ENCODE results near the gene KCNK2. TPM values are rescaled to one million over a fixed set of nuclear protein-coding genes. Genes with fewer than 3 reads are reported as not detected.

The KCNK2 gene
- total RNA-seq, 1 experiment from 2014 or later, result 0.44 TPM

DNA sequence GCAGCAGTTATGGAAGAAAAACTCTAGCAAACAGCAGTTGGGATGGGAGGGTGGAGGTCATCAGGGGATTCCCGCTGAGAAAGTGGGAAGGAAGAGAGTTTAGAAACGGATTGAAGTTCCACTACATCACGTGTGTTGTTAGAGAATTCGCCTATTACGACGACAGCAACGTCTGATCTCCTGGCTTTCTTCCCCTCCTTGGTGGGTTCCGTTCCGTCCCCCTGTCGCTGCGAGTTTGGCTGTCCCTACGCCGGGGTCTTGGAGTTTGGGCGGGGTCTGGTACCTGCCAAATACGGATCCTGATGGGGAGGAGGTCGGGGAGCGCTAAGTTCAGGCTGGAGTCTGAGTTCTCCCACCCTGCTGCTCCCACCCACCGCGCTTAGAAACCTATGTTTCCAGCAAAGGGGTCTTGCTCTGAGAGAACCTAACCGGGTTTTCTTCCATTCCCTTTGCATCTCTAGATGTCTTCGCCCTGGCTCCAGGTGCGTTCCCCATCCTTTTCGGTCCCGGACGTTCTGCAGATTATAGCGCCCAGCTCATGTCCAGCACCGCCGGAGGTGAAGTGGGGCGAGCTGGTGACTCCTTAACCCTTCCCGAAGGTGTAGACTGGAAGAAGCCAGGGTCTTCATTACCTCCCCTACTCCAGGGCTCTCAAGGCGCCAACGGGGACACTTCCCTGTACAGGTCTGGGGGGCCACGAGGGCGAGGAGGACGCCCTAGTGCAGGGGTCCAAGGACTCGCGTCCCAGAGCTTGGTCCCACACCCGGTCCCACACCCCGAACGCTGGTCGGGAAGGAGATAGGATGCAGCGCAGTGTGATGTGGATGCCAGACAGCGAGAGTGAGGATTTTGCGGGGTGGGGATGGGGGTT is 641 bp upstream of the KCNK2 start:
- Histone ChIP-seq H3K4me2 (ENCODE audit: insufficient read depth, insufficient read length, low read length) (peak overlapping the region; percentile 77), H2BK5ac (ENCODE audit: insufficient read length, low read length) (no peak overlapping the region), H3K23me2 (ENCODE audit: insufficient read length, low read depth, low read length, poor library complexity, severe bottlenecking) (peaks cover 18% of the 10 kb centered on the region), H3K56ac (ENCODE audit: insufficient read length, low read depth, low read length) (no peak overlapping the region), H2BK120ac (ENCODE audit: low read depth, low read length, poor library complexity, severe bottlenecking) (no peak overlapping the region), H3T11ph (ENCODE audit: low read length) (no peak overlapping the region), H3K27me3 (ENCODE audit: insufficient read depth, low read length) (peaks cover 45% of the 10 kb centered on the region), H2BK15ac (ENCODE audit: low read depth, low read length) (no peak overlapping the region), H4K91ac (ENCODE audit: insufficient read length, low read depth, low read length) (no peak overlapping the region), H4K5ac (ENCODE audit: insufficient read length, low read depth, low read length) (no peak overlapping the region), H2AK5ac (ENCODE audit: insufficient read length, low read length) (no peak overlapping the region), H3K79me2 (ENCODE audit: insufficient read depth, low read length) (no peaks in the 10 kb centered on the region), H3K4me1 (ENCODE audit: insufficient read depth, low read length) (no peaks in the 10 kb centered on the region), H2AFZ (ENCODE audit: low read length) (no peak overlapping the region), H3K79me1 (ENCODE audit: insufficient read depth, low read depth, low read length, poor library complexity, severe bottlenecking) (no peaks in the 10 kb centered on the region), H3K9ac (ENCODE audit: extremely low read depth, insufficient read length, low read length) (no peak overlapping the region), H3K27ac (ENCODE audit: insufficient read length, low read depth, low read length) (no peak overlapping the region), H3K4ac (ENCODE audit: low read depth, low read length) (no peak overlapping the region), H2BK20ac (ENCODE audit: low read depth, low read length, poor library complexity, severe bottlenecking) (no peak overlapping the region), H4K8ac (replicated peaks; ENCODE audit: insufficient read length, low read depth, low read length) (no peak overlapping the region), H3K9me3 (ENCODE audit: control insufficient read depth, low read depth, low read length) (no peaks in the 10 kb centered on the region), H3K23ac (ENCODE audit: insufficient read length, low read depth, low read length) (no peak overlapping the region), H2BK12ac (ENCODE audit: insufficient read length, low read depth, low read length) (no peak overlapping the region), H3K14ac (ENCODE audit: insufficient read depth, low read length) (no peak overlapping the region; the same call in 1 of the 2 replicates), H4K20me1 (ENCODE audit: control insufficient read depth, insufficient read depth, insufficient read length) (peaks cover 3% of the 10 kb centered on the region), H3K18ac (ENCODE audit: insufficient read length, low read depth, low read length) (no peak overlapping the region)
- TF ChIP-seq, protein P1, sequence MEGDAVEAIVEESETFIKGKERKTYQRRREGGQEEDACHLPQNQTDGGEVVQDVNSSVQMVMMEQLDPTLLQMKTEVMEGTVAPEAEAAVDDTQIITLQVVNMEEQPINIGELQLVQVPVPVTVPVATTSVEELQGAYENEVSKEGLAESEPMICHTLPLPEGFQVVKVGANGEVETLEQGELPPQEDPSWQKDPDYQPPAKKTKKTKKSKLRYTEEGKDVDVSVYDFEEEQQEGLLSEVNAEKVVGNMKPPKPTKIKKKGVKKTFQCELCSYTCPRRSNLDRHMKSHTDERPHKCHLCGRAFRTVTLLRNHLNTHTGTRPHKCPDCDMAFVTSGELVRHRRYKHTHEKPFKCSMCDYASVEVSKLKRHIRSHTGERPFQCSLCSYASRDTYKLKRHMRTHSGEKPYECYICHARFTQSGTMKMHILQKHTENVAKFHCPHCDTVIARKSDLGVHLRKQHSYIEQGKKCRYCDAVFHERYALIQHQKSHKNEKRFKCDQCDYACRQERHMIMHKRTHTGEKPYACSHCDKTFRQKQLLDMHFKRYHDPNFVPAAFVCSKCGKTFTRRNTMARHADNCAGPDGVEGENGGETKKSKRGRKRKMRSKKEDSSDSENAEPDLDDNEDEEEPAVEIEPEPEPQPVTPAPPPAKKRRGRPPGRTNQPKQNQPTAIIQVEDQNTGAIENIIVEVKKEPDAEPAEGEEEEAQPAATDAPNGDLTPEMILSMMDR (conservative IDR thresholded peaks at IDR 0.05), result no peak
- H3K9me3 Mint-ChIP-seq, result no peaks in the 10 kb centered on the region; a peak in 1 of 5 replicates
- peaks cover 15 to 22% of the 10 kb centered on the region in 2 experiments for H3K4me1 Mint-ChIP-seq
- H3K36me3 Mint-ChIP-seq (ENCODE audit: insufficient read depth in 1 of 3, low read depth in 3 of 3), result no peaks in the 10 kb centered on the region
- no CpG with 5 or more reads among the region's 44 CpGs for WGBS (ENCODE audit: extremely low coverage, insufficient read length, low lambda C conversion rate)
- no peak overlapping the region for H3K27ac Mint-ChIP-seq
- peak overlapping the region; percentile 71 to 89 for H3K4me3 Mint-ChIP-seq
- peaks cover 96% of the 10 kb centered on the region for H3K27me3 Mint-ChIP-seq (ENCODE audit: low read depth)
- peak; percentile 37 for DNase-seq
